Endothelial cell of umbilical vein (primary cell): ENCODE results near the gene ADA. TPM values are rescaled to one million over a fixed set of nuclear protein-coding genes. Genes with fewer than 3 reads are reported as not detected.

Experiments used
- BruUV-seq: library from RNA; stranded (reverse); fragments of 400-500 nt; replicated peaks from 2 replicates; lab custom pipeline; 2021; lab: Mats Ljungman, UMichigan
- CTCF ChIA-PET: fragments of 300-600, 350-600 bp; sonication (Branson Sonifier 250); formaldehyde crosslinking; loops from one replicate; lab custom pipeline; 2021; ENCODE audit warnings: antibody characterized with exemption, inconsistent platforms; lab: Charles Lee
- POLR2A ChIA-PET: fragments of 300-600, 350-600 bp; sonication (Branson Sonifier 250); formaldehyde crosslinking; loops from one replicate; lab custom pipeline; 2021; ENCODE audit warnings: antibody characterized with exemption, inconsistent platforms; lab: Charles Lee
- DNase-seq: peaks from one replicate; pipeline ENCODE4 v3.0.0-alpha.2; 2011; ENCODE audit warnings: low read depth, low spot score
- FAIRE-seq: peaks from 2 replicates; lab custom pipeline; 2011; peaks lifted over from hg19 to GRCh38; lab: Jason Lieb, UNC
- H2AFZ ChIP-seq: 2 replicates; pipeline ENCODE4 v1.6.0; 2012; ENCODE audit warnings: low read depth, low read length, control low read depth, inconsistent platforms
- H3K27ac ChIP-seq: 2 replicates; pipeline ENCODE4 v1.5.1; 2011; ENCODE audit warnings: low read depth, mild to moderate bottlenecking, control low read depth, low read length, moderate library complexity; ENCODE audit not compliant: insufficient read depth
- H3K27me3 ChIP-seq, 2 experiments: 2 replicates each; pipeline versions ENCODE4 v1.6.0 to v1.6.1; 2011; ENCODE audit warnings: low read length in 2 of 2, mixed read lengths in 1 of 2; ENCODE audit not compliant: control insufficient read depth in 2 of 2, insufficient read depth in 2 of 2
- H3K36me3 ChIP-seq, 2 experiments: 2 replicates in 1 of 2; 3 replicates in 1 of 2; pipeline ENCODE4 v1.5.1; 2011; ENCODE audit warnings: low read length in 2 of 2, mild to moderate bottlenecking in 1 of 2, moderate library complexity in 1 of 2; ENCODE audit not compliant: control insufficient read depth in 2 of 2, insufficient read depth in 2 of 2; ENCODE audit errors: extremely low read depth in 1 of 2
- H3K4me1 ChIP-seq: 3 replicates; pipeline ENCODE4 v1.5.1; 2011; ENCODE audit warnings: mild to moderate bottlenecking, low read length; ENCODE audit not compliant: control insufficient read depth, insufficient read depth; ENCODE audit errors: extremely low read depth
- H3K4me2 ChIP-seq: 2 replicates; pipeline ENCODE4 v1.6.1; 2011; ENCODE audit warnings: low read length, control low read depth, mixed read lengths; ENCODE audit not compliant: insufficient read depth
- H3K4me3 ChIP-seq, 3 experiments: fragments of 200-600 bp in 1 of 3; sonication (generic), shearing (Covaris generic) in 1 of 3; replicated peaks in 1 of 3; 2 replicates each; pipeline ENCODE4 v1.5.1; 2011 to 2016; ENCODE audit warnings: control low read depth in 3 of 3, low read length in 3 of 3, mild to moderate bottlenecking in 2 of 3, inconsistent platforms in 1 of 3, low read depth in 1 of 3, moderate library complexity in 1 of 3; ENCODE audit not compliant: insufficient read depth in 1 of 3
- H3K79me2 ChIP-seq: 2 replicates; pipeline ENCODE4 v1.6.0; 2012; ENCODE audit warnings: low read length, inconsistent platforms; ENCODE audit not compliant: control insufficient read depth, insufficient read depth
- H3K9ac ChIP-seq: replicated peaks from 2 replicates; pipeline ENCODE3; 2011; ENCODE audit warnings: low read length, control low read depth; ENCODE audit not compliant: insufficient read depth; ENCODE audit errors: extremely low read depth
- H3K9me1 ChIP-seq: replicated peaks from 3 replicates; pipeline ENCODE4 v1.6.0; 2011; ENCODE audit warnings: mild to moderate bottlenecking, low read length; ENCODE audit not compliant: control insufficient read depth, insufficient read depth; ENCODE audit errors: extremely low read depth
- H3K9me3 ChIP-seq: replicated peaks from 2 replicates; pipeline ENCODE4 v1.5.1; 2012; ENCODE audit warnings: low read length, inconsistent platforms; ENCODE audit not compliant: control insufficient read depth, insufficient read depth
- H4K20me1 ChIP-seq: replicated peaks from 2 replicates; pipeline ENCODE3; 2011; ENCODE audit warnings: mild to moderate bottlenecking, low read length; ENCODE audit not compliant: control insufficient read depth, insufficient read depth; ENCODE audit errors: extremely low read depth
- CTCF ChIP-seq, 2 donors: IDR thresholded peaks; 1 replicate in 1 of 2; 2 replicates in 1 of 2; pipeline ENCODE4 v1.5.1; 2011; ENCODE audit warnings: low read length in 2 of 2, mild to moderate bottlenecking in 2 of 2, moderate library complexity in 2 of 2, control low read depth in 1 of 2, inconsistent platforms in 1 of 2, low read depth in 1 of 2; ENCODE audit not compliant: insufficient read depth in 1 of 2; ENCODE audit errors: extremely low read depth in 1 of 2
- EZH2 ChIP-seq: IDR thresholded peaks from 2 replicates; pipeline ENCODE4 v1.6.1; 2012; ENCODE audit warnings: borderline replicate concordance, low read depth, mild to moderate bottlenecking, moderate library complexity, low read length, inconsistent platforms; ENCODE audit not compliant: severe bottlenecking
- FOS ChIP-seq: IDR thresholded peaks from 2 replicates; pipeline ENCODE4 v1.6.1; 2011; ENCODE audit warnings: mild to moderate bottlenecking, low read length, moderate library complexity, borderline replicate concordance; ENCODE audit not compliant: insufficient read depth
- GATA2 ChIP-seq: IDR thresholded peaks from 2 replicates; pipeline ENCODE4 v1.7.0; 2011; ENCODE audit warnings: low read depth, mild to moderate bottlenecking, moderate library complexity, mixed read lengths, low read length; ENCODE audit not compliant: insufficient read length, insufficient read depth
- JUN ChIP-seq: IDR thresholded peaks from 2 replicates; pipeline ENCODE4 v1.6.1; 2011; ENCODE audit warnings: borderline replicate concordance, low read depth; ENCODE audit not compliant: insufficient read length, insufficient read depth
- MAX ChIP-seq: IDR thresholded peaks from 2 replicates; pipeline ENCODE4 v1.6.1; 2011; ENCODE audit not compliant: insufficient read depth, insufficient read length
- MYC ChIP-seq: IDR thresholded peaks from one replicate; pipeline ENCODE4 v1.6.1; 2011; ENCODE audit warnings: mild to moderate bottlenecking, low read depth, low read length
- POLR2A ChIP-seq: IDR thresholded peaks from 2 replicates; pipeline ENCODE4 v1.6.1; 2012; ENCODE audit warnings: low read depth, mild to moderate bottlenecking, control low read depth, low read length
- POLR2AphosphoS5 ChIP-seq: IDR thresholded peaks from 2 replicates; pipeline ENCODE4 v1.6.1; 2012; ENCODE audit warnings: low read depth, mild to moderate bottlenecking, control low read depth, low read length, moderate library complexity; ENCODE audit not compliant: insufficient read depth
- dilution Hi-C: fragments of 300-500 bp; cut with MboI; formaldehyde crosslinking; loops from one replicate; pipeline ENCODE4 v1.15.0; 2019; ENCODE audit warnings: low sequenced_read_pairs; ENCODE audit not compliant: extremely low pct_ligation_motif_present
- intact Hi-C: fragments of 100-400 bp; cut with micrococcal nuclease; formaldehyde crosslinking; loops from one replicate; pipeline ENCODE4 v1.10.0; 2022
- polyA plus RNA-seq, 4 experiments: library from polyadenylated mRNA; depleted of rRNA in 3 of 4; stranded (reverse) in 3 of 4; unstranded in 1 of 4; fragments of >200 nt; gene quantifications; 2 replicates each; pipeline versions ENCODE4 v1.2.1 to v1.2.3, GENCODE V29; 2011 to 2012; ENCODE audit warnings: missing spikeins in 1 of 4
- total RNA-seq: library from RNA; stranded (reverse); gene quantifications from 2 replicates; pipeline ENCODE4 v1.2.3, GENCODE V29; 2021

Gene ADA
- total and polyA plus RNA-seq, 2 donors (not counting 3 experiments of a cell fraction or from before 2014, with no cell fraction given), result 26.3 to 33.1 TPM

- TF ChIP-seq MAX, result no peak
- no peak for TF ChIP-seq MYC
- TF ChIP-seq GATA2, result no peak
- no peak for TF ChIP-seq FOS
- no peak for TF ChIP-seq EZH2
- no peak for TF ChIP-seq JUN
- TF ChIP-seq POLR2AphosphoS5, result no peak
- TF ChIP-seq CTCF (IDR thresholded peaks at IDR 0.05; ENCODE audit: extremely low read depth in 1 of 2, insufficient read depth in 1 of 2, low read depth in 1 of 2, low read length in 2 of 2), result no peak
- TF ChIP-seq POLR2A, result no peak
- H3K4me2 ChIP-seq, result no peak overlapping the region
- FAIRE-seq (no peak), DNase-seq (no peak)
- H3K4me1 ChIP-seq, result no peaks in the 10 kb centered on the region
- H3K27ac ChIP-seq, result no peak overlapping the region
- H3K36me3 ChIP-seq, result peaks cover 0 to 15% of the 10 kb centered on the region in 2 experiments
- no peaks in the 10 kb centered on the region for H4K20me1 ChIP-seq
- dilution Hi-C loops (no loop called here), intact Hi-C loops (no loop called here)
- H3K4me3 ChIP-seq, result no peak overlapping the region
- POLR2A ChIA-PET, result no interaction called here
- H3K9ac ChIP-seq, result no peak overlapping the region
- no peaks in the 10 kb centered on the region for H3K27me3 ChIP-seq
- BruUV-seq, result no TSS peak
- H3K79me2 ChIP-seq, result no peaks in the 10 kb centered on the region
- CTCF ChIA-PET, result no interaction called here
- H3K9me3 ChIP-seq, result no peaks in the 10 kb centered on the region
- H2AFZ ChIP-seq, result no peak overlapping the region
- H3K9me1 ChIP-seq, result no peaks in the 10 kb centered on the region
Measured at GRCh38 chr20:44624152-44624551, 27.3 kb downstream of the ADA start.
